Measurements from ENCODE around the gene PRDM16.

The PRDM16 gene

DNA sequence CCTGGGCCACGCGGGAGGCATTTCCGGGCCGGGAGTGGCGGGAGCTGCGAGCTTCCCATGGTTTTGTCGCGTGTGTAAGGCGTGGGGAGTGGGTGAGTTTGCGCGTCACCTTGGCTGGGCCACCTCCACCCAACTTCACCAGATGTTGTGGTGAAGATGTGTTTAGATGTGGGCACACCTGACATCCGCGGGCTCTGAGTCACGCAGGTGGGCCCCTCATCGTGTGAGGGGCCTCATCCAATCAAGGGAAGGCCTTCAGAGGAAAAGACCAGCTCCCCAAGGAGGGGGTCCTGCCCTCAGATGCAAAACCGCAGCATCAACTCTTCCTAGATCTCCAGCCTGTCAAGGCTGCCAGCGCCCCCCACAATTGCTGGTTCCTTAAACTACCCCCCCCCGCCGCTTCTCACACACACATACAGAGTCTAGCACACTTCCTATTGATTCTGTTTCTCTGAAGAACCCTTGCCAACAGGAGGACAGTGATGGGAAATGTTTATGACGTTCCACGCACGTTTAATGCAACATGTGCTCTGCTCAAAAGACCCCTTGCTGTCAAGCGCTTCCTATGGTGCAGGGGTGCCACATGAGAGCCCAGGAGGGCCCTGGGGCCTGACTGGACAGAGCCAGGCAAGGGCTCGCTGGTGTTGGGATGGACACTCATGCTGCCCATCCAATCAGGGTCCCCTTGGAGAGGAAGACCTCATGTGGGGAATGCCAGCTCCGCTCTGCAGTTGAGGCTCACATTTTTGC, 35.8 kb upstream of the PRDM16 start:
- DNase-seq = no peak

DNA sequence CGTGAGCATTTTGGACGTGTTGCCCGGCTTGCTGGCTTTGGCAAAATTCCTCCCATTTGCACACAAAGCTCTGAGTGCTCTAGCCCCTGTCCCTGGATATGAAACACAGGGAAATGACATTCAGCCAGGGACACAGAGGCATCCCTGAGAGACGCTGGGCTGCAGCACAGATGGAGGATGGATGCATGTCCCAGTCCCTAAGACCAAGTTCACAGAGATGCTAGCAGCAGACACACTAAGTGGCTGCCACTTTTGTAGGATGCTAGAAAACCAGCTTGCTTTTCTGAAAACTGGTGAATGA, 35.3 kb upstream of the PRDM16 start:
- DNase-seq = no peak

DNA sequence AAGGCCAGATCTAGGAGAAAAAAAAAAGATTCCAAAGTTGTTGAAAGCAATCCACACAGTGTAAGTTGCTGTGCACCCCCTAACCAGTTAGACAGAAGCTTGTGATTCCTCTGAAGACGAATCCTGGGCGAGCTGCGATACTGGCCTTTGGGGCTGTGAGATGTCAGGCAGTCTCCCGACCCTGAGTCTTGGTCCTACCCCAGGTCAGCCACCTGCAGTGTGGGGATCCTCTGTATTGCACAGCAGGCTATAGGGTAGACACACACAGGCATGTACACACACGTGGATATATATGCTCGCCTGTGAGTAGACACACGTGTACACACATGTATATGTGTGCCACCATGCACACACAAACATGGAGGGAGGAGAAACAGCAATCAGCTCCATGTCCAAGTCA, 34.8 kb upstream of the PRDM16 start:
- no peak for DNase-seq

DNA sequence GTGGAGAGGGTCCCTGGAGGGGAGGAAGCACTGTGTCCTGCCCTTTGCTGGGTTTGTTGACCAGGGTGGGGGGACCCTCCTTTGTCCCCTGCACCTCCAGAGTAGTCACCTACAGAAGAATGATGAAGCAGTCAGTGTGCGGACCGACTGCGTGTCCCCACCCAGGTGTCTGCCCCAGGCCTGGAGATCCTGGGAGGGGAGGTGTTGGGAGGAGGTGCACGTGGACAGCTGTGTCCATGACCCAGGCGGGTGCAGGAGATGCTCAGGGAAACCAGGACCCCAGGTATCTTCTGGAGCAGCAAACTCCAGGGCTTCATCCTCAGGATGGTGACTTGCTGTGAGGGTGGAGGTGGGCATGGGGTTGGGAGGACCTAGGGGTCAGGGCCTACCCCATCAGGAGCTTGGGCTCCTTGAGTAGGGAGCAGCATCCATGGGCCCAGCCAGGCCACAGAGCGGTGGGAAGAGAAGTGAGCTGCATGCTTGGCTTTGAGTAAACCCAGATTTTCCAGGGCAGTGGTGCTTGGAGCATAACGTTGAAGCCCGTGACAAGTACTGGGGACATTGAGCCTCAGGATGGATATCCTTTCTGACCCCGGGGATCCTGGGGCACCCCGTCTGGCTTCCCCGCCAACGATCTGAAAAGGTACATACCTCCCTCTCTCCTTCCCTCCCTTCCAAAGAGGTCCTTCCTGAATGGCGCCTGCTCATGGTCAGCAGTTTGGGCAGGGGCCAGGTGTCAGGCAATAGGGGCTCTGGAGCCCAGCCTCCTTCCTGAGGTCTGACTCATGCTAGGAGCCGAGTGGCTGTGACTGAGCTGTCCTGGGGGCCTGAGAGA, 34.1 kb upstream of the PRDM16 start:
- no peak for DNase-seq

DNA sequence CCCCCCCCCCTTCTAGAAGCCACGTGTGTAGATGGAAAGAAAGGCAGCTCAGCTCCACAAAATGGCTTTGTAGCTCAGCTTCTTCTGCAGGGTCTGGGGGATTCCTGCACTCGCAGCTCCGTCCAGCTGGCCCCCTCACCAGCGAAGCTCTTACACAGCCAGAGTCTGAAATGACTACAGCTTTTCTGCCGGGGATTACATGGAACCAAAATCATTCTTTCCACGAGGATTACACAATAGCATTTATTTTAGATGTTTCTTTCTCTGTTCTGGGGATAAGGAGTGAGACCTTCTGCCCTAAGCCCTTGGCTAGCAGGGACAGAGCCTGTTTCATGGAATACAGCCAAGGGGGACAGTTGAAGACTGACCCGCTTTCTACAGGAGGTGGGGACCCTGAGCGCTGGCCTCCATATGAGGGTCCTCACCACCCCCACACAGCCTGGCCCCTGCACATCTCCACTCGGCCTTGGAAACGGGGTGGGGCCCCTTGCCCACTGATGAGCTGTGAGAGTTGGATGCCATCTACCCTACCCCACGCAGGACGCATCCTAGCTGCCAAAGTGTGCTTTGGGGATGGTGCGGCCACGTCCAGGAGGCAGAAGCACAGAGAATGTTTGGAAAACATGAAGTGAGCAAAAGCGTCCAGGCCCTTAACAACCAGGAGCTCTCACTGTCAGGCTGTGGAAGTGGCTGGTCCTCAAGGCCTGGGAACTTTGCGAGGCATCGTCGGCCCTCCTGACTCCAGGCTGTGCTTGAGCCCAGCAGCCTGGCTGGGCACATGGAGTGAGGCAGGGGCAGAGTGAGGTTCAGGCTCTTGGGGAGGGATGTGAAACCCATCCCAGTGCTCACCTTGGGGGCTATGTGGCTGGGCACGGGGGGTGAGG, 33.2 kb upstream of the PRDM16 start:
- DNase-seq = no peak

DNA sequence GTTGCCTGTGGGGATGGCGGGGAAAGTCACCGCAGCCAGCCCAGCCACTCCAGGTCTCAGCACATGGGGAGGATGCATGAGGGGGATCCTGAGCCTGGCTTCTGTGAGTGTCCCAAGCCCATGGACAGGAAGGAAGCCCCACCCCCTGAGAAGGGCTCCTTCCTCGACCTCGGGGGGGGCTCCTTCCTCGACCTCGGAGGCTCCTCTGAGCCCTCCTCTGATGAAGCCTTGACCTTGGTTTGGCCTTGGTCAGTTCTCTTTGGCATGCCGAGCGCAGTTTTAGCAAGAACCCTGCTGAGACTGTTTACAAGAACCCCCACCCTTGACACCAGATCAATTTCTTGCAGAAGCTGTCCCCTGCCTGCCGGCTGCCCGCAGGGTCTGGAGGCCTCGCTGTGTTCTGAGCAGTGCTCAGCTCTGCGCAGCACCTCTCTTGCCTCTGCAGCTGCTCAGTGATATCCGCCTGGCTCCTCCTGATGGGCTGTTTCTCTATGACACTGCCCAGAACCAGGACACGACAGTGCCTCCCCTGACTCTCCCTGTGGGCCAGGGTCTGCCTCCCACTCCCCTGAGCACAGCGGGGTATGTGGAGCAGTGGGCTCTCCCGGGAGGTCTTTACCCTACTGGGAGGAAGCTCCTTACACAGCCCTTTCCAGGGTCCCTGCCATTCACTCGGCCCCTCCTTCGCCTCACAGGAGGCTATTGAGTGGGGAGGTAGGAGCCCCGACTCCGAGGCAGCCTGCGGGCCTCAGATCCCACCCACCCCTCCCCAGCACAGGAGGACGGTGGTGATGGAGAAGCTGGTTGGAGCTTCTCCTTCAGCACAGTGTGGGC, 32.3 kb upstream of the PRDM16 start:
- DNase-seq = no peak

DNA sequence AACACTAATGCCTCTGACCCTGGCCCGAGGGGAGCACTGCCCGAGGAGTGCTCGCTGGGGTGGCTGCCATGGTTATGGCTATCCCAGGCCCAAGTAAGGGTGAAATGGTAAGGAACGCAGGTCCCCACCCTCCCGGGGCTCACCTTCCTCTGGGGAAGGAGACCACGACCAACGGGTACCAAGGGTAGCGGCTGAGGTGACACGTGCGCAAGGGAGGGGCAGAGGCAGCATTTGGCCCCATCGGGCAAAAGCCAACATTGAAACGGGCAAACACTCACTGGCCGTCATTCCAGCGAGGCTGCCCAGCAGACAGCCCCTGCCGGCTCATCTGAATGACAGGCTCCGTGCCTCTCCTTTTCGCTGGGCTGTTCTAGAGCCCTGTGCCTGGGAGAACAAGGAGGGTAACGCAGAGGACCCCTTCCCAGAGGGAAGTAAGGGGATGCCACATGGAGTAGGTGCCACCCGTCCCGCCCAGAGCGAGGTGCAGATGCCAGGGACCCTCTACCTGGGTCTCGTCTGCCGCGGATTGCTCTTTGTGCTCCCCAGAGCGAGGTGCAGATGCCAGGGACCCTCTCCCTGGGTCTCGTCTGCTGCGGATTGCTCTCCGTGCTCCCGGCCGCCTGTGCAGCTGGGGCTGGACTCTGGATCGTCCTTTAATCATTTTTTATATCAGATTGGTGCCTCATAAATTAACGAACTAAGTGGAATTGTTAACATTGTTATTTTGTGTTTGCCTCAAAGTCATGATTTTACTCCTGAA, 31.5 kb upstream of the PRDM16 start:
- DNase-seq = no peak

DNA sequence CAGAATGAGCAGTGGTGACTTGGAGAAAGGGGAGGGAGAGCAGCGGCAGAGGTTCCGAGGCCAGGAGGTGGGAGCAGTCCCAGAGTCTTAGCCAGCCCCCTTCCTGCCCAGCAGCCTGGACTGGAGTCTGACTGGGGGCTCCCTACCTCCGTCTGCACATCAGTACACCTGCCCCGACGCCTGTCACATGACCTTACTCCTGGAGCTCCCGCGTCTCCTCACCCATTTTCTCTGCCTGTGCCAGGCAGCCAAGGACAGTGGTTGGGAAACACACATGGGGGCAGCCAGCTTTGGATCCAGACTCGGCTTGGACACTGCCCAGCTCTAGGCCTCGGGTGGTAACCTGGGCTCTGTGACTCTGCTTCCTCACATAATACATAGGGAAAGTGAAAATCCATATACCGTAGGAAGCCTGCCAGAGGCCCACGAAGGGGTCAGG, 30.9 kb upstream of the PRDM16 start:
- no peak for DNase-seq

DNA sequence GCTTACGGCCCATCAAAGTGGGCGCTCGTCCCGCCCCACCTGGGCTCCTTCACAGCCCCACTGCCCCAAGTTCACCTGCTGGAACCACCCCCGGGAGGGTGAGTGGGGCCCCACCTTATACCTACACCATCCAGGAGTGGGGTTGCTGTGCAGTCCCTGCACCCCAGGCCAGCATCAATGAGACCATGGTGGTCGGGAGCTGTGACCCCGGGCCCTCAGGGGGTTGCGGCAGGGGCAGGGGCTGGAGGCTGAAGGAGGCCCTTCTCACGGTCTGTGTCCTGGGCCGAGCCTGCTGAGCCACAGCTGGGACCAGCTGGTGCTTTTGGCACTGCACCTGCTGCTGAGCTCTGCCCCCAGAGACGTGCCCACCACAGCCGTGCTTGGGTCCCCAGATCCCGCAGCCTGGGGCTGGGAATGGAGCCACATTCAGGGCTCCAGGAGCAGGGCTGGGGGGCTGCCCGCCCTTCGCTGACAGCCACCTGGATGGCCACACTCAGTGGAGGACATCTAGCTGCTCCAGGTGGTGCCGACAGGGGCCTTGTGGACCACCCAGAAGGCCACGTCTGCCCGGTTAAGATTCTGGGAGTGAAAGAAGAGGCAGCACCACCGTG, 30.3 kb upstream of the PRDM16 start:
- no peak for DNase-seq

DNA sequence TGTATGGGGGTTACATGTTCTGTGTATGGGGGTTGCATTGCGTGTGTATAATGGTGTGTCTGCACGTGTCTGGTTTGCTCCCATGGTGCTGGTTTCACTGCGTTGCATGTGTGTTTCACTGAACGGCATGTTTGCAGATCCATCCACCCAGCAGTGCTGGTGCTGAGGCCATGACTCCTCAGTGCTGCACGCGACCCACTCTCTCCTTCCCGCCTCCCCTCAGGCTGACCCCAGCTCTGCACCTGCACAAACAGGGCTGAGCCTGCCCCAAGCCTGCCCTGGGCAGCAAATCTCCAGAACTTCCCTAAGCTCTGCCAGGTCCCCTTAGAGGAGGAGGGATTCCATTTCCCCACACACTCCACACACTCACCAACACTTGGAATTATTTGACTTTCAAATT, 29.0 kb upstream of the PRDM16 start:
- DNase-seq = no peak

DNA sequence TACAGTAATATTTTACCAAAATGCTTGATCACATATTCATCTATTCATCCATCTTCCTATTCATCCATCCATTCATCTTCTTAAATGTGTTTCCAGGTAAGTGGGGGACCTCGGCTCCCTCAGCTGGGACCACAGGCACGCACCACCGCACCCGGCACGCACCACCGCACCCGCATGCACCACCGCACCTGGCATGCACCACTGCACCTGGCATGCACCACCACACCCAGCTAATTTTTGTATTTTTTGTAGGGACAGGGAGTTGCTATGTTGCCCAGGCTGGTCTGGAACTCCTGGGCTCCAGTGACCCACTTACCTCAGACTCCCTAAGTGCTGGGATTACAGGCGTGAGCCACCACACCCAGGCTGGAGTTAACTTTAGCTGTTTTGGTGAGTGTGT, 26.5 kb upstream of the PRDM16 start:
- DNase-seq = no peak

DNA sequence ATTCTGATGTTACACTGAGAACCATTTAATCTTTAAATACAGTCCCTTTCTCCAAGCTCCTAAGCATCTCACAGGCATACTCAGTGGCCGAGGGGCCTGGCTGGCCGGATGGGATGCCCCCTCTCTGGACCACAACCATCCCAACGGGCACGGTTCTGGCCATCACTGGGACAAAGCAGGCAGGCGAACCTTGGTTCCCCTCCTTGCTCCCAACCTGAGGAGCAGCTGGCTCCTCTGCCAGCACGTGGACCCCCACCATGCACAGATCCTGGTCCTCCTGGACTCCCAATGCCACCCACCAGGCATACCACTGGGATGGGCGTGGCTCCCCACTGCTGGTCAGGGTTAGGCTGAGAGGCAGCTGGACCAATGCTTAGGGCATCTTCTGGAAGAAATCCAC, 19.8 kb upstream of the PRDM16 start:
- no peak for DNase-seq

DNA sequence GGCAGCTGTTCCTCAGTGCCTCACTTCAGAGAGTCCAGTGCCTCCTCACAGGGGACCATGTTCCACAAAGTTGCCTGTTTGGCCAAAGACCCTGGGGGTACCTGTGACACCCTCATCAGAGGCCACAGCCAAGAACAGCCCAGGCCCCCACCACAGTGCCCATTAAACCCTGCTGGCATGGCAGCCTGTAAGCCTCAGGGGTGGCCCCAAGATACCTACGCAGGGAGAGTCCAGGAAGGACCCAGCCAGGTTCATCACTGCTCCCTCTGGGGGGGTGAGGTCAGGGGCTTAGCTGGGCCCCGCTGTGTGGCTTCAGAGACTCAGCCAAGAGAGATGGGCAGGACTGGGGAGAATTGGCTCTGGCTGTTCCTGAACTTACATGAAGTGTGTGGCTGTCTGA, 19.1 kb upstream of the PRDM16 start:
- DNase-seq = no peak

DNA sequence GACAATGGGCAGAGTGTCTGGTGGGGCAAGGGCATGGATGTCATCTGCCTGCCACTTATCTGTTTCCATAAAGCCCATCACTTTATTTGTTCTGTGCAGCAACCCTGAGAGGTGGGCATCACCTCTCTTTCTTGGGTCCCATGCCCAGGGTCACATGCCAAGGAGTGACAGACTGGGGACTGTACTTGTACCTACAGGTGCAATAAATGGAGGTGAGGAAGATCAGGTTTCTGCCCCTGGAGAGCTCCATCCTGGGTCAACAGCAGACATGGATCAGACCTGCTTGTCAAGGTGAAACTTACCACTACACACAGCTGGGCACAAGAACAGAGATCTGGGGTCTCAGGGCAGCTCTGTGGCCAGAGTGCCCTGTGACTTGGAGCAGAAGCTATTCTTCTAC, 18.4 kb upstream of the PRDM16 start:
- DNase-seq = no peak

DNA sequence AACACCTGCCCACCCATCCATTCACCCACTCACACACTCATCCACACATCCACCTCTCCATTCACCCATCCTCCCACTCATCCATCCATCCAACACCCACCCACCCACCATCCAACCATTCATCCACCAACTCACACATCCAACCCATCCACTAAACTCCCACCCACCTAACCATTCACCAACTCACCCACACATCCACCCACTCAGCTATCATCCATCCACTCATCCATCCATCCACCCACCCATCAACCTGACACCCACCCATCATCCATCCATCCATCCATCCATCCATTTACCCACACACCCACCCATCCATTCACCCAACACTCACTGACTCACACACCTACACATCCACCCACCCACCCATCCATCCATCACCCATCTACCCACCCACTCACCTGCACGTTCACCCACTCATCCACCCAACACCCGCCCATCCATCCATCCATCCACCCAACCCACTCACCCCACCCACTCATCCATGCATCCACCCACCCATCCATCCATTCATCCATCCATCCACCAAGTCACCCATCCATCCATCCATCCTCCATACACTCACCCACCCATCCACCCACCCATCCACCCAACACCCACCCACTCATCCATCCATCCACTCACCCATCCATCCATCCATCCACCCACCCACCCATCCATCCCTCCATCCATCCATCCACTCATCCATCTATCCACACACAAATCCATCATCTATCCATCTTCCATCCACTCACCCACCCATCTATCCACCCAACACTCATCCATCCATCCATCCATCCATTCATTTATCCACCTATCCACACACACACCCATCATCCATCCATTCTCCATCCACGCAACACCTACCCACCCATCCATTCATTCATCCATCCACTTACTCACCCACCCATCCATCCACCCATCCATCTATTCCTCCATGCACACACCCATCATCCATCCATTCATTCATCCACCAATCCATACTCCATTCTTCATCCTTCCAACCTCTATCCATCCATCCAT, 17.4 kb upstream of the PRDM16 start:
- DNase-seq = no peak

DNA sequence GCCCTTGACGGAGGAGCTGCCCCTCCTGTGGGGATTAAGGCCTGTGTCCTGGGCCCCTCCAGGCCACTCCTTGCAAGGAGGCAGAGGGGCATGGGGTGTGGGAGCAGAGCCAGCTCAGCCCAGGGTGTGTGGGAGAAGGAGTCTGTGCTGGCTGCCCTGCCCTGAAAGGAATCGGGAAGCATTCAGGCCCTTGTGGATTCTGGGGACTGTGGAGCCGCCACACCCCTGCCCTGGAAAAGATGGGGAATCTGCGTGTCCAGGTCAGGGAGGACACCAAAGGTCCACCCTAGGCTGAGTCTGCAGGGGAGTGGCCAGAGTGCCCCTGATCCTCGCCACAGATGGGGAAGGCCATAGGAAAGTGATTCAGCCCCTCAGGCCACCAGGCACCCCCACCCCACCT, 16.5 kb upstream of the PRDM16 start:
- no peak for DNase-seq

DNA sequence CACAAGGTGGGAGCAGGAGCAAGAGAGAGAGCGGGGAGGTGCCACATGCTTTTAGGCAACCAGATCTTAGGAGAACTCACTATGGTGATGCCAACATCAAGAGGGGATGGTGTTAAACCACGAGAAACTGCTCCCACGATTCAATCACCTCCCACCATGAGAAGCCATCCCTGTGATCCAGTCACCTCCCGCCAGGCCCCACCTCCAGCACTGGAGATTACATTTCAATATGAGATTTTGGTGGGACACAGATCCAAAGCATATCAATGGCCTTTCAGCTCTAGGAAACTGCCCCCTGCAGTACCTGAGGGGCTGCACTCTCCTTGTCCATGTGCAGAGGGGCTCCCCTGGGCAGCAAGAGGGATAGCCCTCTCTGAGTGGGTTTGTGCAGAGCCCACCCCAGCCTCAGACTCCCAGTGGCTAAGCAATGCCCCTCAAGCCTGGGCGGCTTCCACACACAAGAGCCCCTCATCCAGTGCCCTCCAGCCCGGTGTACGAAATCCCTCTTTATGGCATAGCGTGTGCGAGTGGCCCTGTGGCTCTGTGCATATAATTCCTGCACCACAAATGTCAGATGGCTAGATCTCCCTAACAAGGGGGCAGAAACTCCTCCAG, 15.5 kb upstream of the PRDM16 start:
- DNase-seq = no peak

DNA sequence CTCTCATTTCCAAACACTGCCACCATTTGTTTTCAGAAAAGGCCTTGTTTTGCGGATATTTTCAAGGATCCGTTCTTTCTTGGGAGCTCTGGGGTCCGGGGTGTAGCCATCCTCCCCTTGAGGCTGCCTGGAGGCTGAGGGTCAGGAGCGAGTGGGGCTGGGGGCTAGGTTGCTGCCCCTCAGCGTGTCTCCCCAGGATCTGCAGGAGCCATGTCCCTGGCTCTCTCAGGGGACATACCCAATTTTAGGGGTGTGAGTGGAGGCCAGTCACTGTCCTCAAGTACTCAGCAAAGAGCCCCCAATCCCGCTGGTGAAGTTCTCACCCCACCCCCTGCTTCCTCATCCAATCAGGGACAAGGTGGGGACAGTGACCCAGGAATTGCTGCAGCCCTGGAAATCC, 15.0 kb upstream of the PRDM16 start:
- DNase-seq = no peak

DNA sequence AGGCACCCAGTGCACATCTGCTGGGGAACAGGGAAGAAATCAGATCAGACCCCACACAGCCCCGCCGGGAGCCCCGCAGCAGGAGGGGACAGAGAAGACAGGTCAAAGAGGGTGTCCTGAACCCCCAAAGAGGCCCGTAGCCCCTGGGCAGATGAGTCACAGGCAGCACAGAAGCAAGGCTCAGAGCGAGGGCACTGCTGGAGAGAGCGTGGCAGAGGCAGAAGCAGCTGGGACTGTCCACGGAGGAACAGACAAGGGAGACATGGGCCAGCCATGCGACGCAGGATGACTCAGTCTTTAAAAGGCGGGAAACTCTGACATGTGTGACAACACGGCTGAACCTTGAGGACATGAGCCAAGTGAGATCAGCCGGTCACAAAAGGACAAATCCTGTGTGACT, 14.5 kb upstream of the PRDM16 start:
- no peak for DNase-seq

DNA sequence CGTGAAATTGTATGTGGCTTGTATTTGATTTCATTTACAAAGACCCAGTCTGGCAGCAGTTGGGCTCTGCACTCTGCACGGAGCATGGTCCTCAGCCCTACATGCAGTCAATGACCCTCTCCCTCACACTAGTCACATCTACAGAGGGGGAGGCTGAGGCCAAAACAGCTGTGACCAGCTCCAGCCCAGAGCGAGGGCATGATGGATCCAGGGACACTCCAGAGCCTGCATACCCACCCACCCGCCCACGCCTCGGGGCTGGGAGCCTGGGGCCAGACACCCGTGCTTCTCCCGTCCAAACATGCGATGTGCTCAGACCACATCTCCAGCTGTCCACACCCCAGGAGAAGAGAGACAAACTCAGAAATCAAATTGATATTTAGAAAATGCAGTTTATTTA, 14.0 kb upstream of the PRDM16 start:
- no peak for DNase-seq

Measured in NCI-H2107 (cell line).